ENCODE data around the gene USE1. TPM values are rescaled to one million over a fixed set of nuclear protein-coding genes. Genes with fewer than 3 reads are reported as not detected.
A peak's percentile ranks its signal among the peaks of the same experiment; 100 is the strongest.

Gene USE1
- total RNA-seq, 1 donor from 2014 or later, result 32.0 TPM

GRCh38 chr19:17235300-17235970 lies 20.3 kb downstream of the USE1 start:
- Histone ChIP-seq H3K4me3 (peak overlapping the region; percentile 68), H3K27me3 (ENCODE audit: low read depth) (no peaks in the 10 kb centered on the region), H3K36me3 (peaks cover 65% of the 10 kb centered on the region), H3K9me3 (no peaks in the 10 kb centered on the region), H3K27ac (peak overlapping the region; percentile 78), H3K4me1 (peaks cover 34% of the 10 kb centered on the region)
- ATAC-seq, result peak; percentile 91 to 94
- intact Hi-C loops (cut with DNase I), result no loop called here
- DNase-seq, result peak; percentile 88
- peak; percentile 57 for TF ChIP-seq CTCF (IDR thresholded peaks at IDR 0.05)

GRCh38 chr19:17235971-17236777 lies 21.0 kb downstream of the USE1 start:
- Histone ChIP-seq H3K4me3 (peak overlapping the region; percentile 68), H3K4me1 (peaks cover 39% of the 10 kb centered on the region), H3K27me3 (ENCODE audit: low read depth) (no peaks in the 10 kb centered on the region), H3K36me3 (peaks cover 57% of the 10 kb centered on the region), H3K9me3 (no peaks in the 10 kb centered on the region), H3K27ac (peak overlapping the region; percentile 78)
- intact Hi-C loops (cut with DNase I), result no loop called here
- TF ChIP-seq CTCF (IDR thresholded peaks at IDR 0.05), result no peak
- no peak for DNase-seq
- ATAC-seq, result no peak

GRCh38 chr19:17236811-17237543 lies 21.8 kb downstream of the USE1 start:
- no peak overlapping the region for H3K4me3 ChIP-seq
- peaks cover 47% of the 10 kb centered on the region for H3K4me1 ChIP-seq
- no peak for DNase-seq
- no peak for ATAC-seq
- intact Hi-C loops (cut with DNase I), result no loop called here
- H3K36me3 ChIP-seq, result peaks cover 49% of the 10 kb centered on the region
- H3K9me3 ChIP-seq, result no peaks in the 10 kb centered on the region
- no peaks in the 10 kb centered on the region for H3K27me3 ChIP-seq (ENCODE audit: low read depth)
- no peak for TF ChIP-seq CTCF (IDR thresholded peaks at IDR 0.05)
- H3K27ac ChIP-seq, result peak overlapping the region; percentile 62

GRCh38 chr19:17237747-17238706 lies 22.9 kb downstream of the USE1 start:
- H3K36me3 ChIP-seq, result peaks cover 39% of the 10 kb centered on the region
- intact Hi-C loops (cut with DNase I), result no loop called here
- H3K27ac ChIP-seq, result no peak overlapping the region
- no peak overlapping the region for H3K4me3 ChIP-seq
- no peak for ATAC-seq
- H3K9me3 ChIP-seq, result no peaks in the 10 kb centered on the region
- DNase-seq, result no peak
- H3K27me3 ChIP-seq (ENCODE audit: low read depth), result no peaks in the 10 kb centered on the region
- peaks cover 58% of the 10 kb centered on the region for H3K4me1 ChIP-seq
- no peak for TF ChIP-seq CTCF (IDR thresholded peaks at IDR 0.05)

Data from lower lobe of right lung (tissue), 2 donors.